Colonic mucosa (tissue), 4 donors: ENCODE measurements around the gene F12. TPM values are rescaled to one million over a fixed set of nuclear protein-coding genes. Genes with fewer than 3 reads are reported as not detected.

ENCODE experiments used
- DNase-seq: peaks from one replicate; pipeline ENCODE4 v3.0.0-alpha.2; 2020
- H3K27ac ChIP-seq: fragments of 200-600 bp; one replicate; pipeline ENCODE4 v1.8.0; 2021
- H3K27me3 ChIP-seq: fragments of 200-600 bp; one replicate; pipeline ENCODE4 v1.8.0; 2021
- H3K36me3 ChIP-seq: fragments of 200-600 bp; one replicate; pipeline ENCODE4 v1.8.0; 2021
- H3K4me1 ChIP-seq: fragments of 200-600 bp; one replicate; pipeline ENCODE4 v1.8.0; 2021; ENCODE audit warnings: mild to moderate bottlenecking
- H3K4me3 ChIP-seq: fragments of 200-600 bp; one replicate; pipeline ENCODE4 v1.8.0; 2021
- H3K9ac ChIP-seq, 2 donors: one replicate each; pipeline ENCODE4 v1.7.0; 2013; ENCODE audit warnings: control low read depth in 2 of 2, low read depth in 2 of 2, low read length in 2 of 2
- H3K9me3 ChIP-seq: fragments of 200-600 bp; one replicate; pipeline ENCODE4 v1.8.0; 2021
- CTCF ChIP-seq: fragments of 200-600 bp; IDR thresholded peaks from one replicate; pipeline ENCODE4 v1.8.0; 2022; ENCODE audit warnings: antibody characterized with exemption, mild to moderate bottlenecking
- intact Hi-C: fragments of 100-400 bp; cut with DNase I; formaldehyde crosslinking; loops from one replicate; pipeline ENCODE4 v1.14.1; 2022
- total RNA-seq, 2 donors: library from RNA; stranded (reverse); fragmentation: NEBNext Ultra II Directional in 1 of 2; extraction: Animal tissue kit (Norgen Biotek cat#: 25700) in 1 of 2; gene quantifications; one replicate each; pipeline ENCODE4 v1.2.1, GENCODE V29; 2021
- donor health status: healthy.
- donor health status: DM: no; HTN: no; CAD: no.
- donor health status: DM: no; HTN: no; CAD: no.

F12 gene
- total RNA-seq, 2 donors from 2014 or later = 14.7 to 34.0 TPM

DNA sequence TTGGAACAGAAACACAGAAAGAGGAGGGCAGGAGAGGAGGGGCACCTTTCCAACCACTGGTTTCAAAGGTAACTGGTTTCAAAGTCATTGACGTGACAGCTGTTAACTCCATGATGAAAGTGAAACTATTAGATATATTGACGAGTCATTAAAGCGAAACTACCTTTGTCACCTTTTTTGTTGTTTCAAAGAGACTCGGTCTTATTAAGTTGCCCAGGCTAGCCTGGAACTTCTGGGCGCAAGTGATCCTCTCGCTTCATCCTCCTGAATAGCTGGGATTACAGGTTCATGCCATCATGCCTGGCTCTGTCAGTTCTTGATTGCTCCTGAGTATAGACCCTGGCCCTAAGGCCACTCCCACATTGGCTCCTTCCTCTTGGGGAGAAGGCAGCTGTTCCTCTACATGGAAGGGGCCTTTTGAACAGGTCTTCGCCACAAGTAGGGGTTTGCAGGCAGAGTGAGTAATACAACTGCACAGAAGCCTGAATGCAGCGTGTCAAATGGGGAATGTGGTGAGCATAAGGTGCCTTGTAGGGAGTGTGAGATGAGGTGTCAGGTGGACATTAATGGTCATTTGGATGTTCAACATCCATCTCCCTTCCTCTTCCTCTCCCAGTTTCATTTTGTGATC is 3.4 kb upstream of the F12 start:
- Histone ChIP-seq H3K9me3 (no peaks in the 10 kb centered on the region), H3K27ac (no peak overlapping the region), H3K4me1 (no peaks in the 10 kb centered on the region), H3K27me3 (no peaks in the 10 kb centered on the region), H3K4me3 (no peak overlapping the region), H3K36me3 (no peaks in the 10 kb centered on the region), H3K9ac (no peak overlapping the region)
- no peak for TF ChIP-seq CTCF
- no peak for DNase-seq
- intact Hi-C loops = no loop called here

- Histone ChIP-seq H3K27ac (no peak overlapping the region), H3K4me3 (no peak overlapping the region), H3K9me3 (no peaks in the 10 kb centered on the region), H3K27me3 (no peaks in the 10 kb centered on the region), H3K4me1 (no peaks in the 10 kb centered on the region), H3K36me3 (no peaks in the 10 kb centered on the region), H3K9ac (no peak overlapping the region)
- DNase-seq = no peak
- intact Hi-C loops = no loop called here
- no peak for TF ChIP-seq CTCF
Observed at GRCh38 chr5:177410575-177410974, 1.2 kb upstream of the F12 start.

DNA sequence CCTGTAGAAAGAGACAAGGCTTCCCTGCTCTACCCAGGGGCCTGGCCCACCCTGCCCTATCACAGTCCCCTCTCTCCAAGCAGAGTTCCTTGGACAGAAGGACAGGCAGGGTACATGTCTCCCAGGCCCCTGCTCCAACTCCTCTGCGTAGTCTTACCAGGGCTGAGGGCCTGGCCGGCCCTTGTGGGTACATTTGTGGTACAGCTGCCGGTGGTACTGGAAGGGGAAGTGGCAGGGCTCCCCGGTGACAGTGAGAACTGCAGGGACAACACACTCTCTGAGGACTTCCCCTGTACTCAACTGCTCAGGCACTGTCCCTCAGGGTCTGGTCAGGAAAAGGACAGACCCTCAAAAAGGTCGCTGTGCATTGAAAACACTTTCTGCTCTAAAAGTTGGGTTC is 3.6 kb downstream of the F12 start:
- TF ChIP-seq CTCF = no peak
- Histone ChIP-seq H3K4me1 (peaks cover 23% of the 10 kb centered on the region), H3K27me3 (peaks cover 5% of the 10 kb centered on the region), H3K36me3 (no peaks in the 10 kb centered on the region), H3K9ac (no peak overlapping the region), H3K27ac (no peak overlapping the region), H3K9me3 (no peaks in the 10 kb centered on the region), H3K4me3 (no peak overlapping the region)
- intact Hi-C loops = loop anchor here (5.0 kb wide), 1 partner anchor 91 kb away; the partner anchor contains the start of gene PDLIM7
- no peak for DNase-seq

- intact Hi-C loops = loop anchor here (5.0 kb wide), 1 partner anchor 92 kb away; the partner anchor contains the start of gene PDLIM7
- Histone ChIP-seq H3K27ac (no peak overlapping the region), H3K9me3 (no peaks in the 10 kb centered on the region), H3K4me3 (no peak overlapping the region), H3K36me3 (no peaks in the 10 kb centered on the region), H3K4me1 (peaks cover 26% of the 10 kb centered on the region), H3K9ac (peak overlapping the region; percentile 78 to 82), H3K27me3 (peaks cover 9% of the 10 kb centered on the region)
- no peak for DNase-seq
- TF ChIP-seq CTCF = no peak
Observed at GRCh38 chr5:177405312-177405711, 4.1 kb downstream of the F12 start.

GRCh38 chr5:177404641-177405179 is 4.7 kb downstream of the F12 start:
- H3K36me3 ChIP-seq = no peaks in the 10 kb centered on the region
- DNase-seq = no peak
- H3K4me3 ChIP-seq = peak overlapping the region; percentile 69
- H3K27me3 ChIP-seq = peaks cover 10% of the 10 kb centered on the region
- peak overlapping the region; percentile 78 to 82 for H3K9ac ChIP-seq
- intact Hi-C loops = loop anchor here (5.0 kb wide), 1 partner anchor 93 kb away; the partner anchor contains the start of gene PDLIM7
- H3K4me1 ChIP-seq = peaks cover 29% of the 10 kb centered on the region
- no peaks in the 10 kb centered on the region for H3K9me3 ChIP-seq
- TF ChIP-seq CTCF = no peak
- H3K27ac ChIP-seq = peak overlapping the region; percentile 46
